ENCODE results near the gene ABCG1.

GRCh38 chr21:42337830-42338728, 119.1 kb downstream of the ABCG1 start:
- TF ChIP-seq CTCF (IDR thresholded peaks at IDR 0.05) (peak; percentile 77), EZH2 (IDR thresholded peaks at IDR 0.05) (no peak)
